IPS-NIHi11 (cell line): Measurements from ENCODE around the gene FGFBP2.

Experiments
- DNase-seq: peaks from one replicate; pipeline ENCODE4 v3.0.0; 2012; ENCODE audit warnings: mixed read lengths, low spot score

Gene FGFBP2

GRCh38 chr4:15963001-15963451 lies at the start of gene FGFBP2:
Gene FGFBP2, minus strand, starts transcription at chr4:15963175. Its CDS starts 46 bp downstream, at chr4:15963129.
- DNase-seq = peak; percentile 82

GRCh38 chr4:16011173-16011572 lies 48.2 kb upstream of the FGFBP2 start:
- no peak for DNase-seq

- no peak for DNase-seq
These were observed 46.2 kb upstream of the FGFBP2 start for GRCh38 chr4:16009153-16009552.

GRCh38 chr4:16007471-16008095 lies 44.6 kb upstream of the FGFBP2 start:
- no peak for DNase-seq

- no peak for DNase-seq
These were observed 43.9 kb upstream of the FGFBP2 start for GRCh38 chr4:16006771-16007446.

- DNase-seq = no peak
These were observed 42.7 kb upstream of the FGFBP2 start for GRCh38 chr4:16005676-16006075.

GRCh38 chr4:16001484-16001858 lies 38.5 kb upstream of the FGFBP2 start:
- peak; percentile 90 for DNase-seq

- no peak for DNase-seq
These were observed 37.9 kb upstream of the FGFBP2 start for GRCh38 chr4:16000708-16001483.

GRCh38 chr4:15996773-15997172 lies 33.8 kb upstream of the FGFBP2 start:
- no peak for DNase-seq

GRCh38 chr4:15995826-15996225 lies 32.9 kb upstream of the FGFBP2 start:
- no peak for DNase-seq

GRCh38 chr4:15992167-15992485 lies 29.2 kb upstream of the FGFBP2 start:
- DNase-seq = no peak

- DNase-seq = no peak
These were observed 27.8 kb upstream of the FGFBP2 start for GRCh38 chr4:15990570-15991285.

GRCh38 chr4:15989424-15989823 lies 26.4 kb upstream of the FGFBP2 start:
- DNase-seq = no peak

- DNase-seq = no peak
These were observed 25.2 kb upstream of the FGFBP2 start for GRCh38 chr4:15988222-15988621.

- DNase-seq = no peak
These were observed 23.9 kb upstream of the FGFBP2 start for GRCh38 chr4:15986907-15987306.

- DNase-seq = no peak
These were observed 20.6 kb upstream of the FGFBP2 start for GRCh38 chr4:15983610-15984009.

- DNase-seq = no peak
These were observed 20.0 kb upstream of the FGFBP2 start for GRCh38 chr4:15982842-15983524.

- peak; percentile 36 for DNase-seq
These were observed 13.8 kb upstream of the FGFBP2 start for GRCh38 chr4:15976456-15977447.

GRCh38 chr4:15971068-15971801 lies 8.3 kb upstream of the FGFBP2 start:
- no peak for DNase-seq
